ENCODE data around the gene LHX6. TPM values are rescaled to one million over a fixed set of nuclear protein-coding genes. Genes with fewer than 3 reads are reported as not detected.

LHX6 gene
- polyA plus RNA-seq, 6 donors from 2014 or later, result not detected

DNA sequence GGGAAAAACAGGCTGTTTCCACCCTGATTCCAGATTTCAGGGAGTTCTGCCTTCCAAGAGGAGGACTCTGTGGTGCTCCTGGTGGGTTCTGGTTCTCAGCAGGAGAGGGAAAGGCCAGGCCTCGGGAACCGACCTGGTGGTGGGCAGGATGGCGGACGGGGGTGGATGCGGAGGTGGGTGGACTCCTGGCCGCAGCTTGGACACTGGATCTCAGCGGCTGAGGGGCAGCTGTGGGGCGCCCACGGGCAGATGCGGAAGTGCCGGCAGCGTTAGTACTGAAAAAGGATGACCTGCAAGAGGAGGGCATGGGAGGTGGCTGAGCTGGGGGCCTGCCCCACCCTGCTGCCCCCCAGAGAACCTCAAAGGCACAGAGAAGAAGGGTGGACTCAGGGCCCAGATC lies 24.3 kb downstream of the LHX6 start:
- Mint-ChIP-seq H3K36me3 (no peaks in the 10 kb centered on the region), H3K4me1 (no peaks in the 10 kb centered on the region), H3K4me3 (no peak overlapping the region), H3K27me3 (peaks cover 15 to 32% (median 23%) of the 10 kb centered on the region in 3 donors), H3K27ac (peak overlapping the region in 1 of 6 donors; percentile 65), H3K9me3 (no peaks in the 10 kb centered on the region)
- ATAC-seq (ENCODE audit: low read depth in 2 of 2), result no peak
- no peak for DNase-seq

DNA sequence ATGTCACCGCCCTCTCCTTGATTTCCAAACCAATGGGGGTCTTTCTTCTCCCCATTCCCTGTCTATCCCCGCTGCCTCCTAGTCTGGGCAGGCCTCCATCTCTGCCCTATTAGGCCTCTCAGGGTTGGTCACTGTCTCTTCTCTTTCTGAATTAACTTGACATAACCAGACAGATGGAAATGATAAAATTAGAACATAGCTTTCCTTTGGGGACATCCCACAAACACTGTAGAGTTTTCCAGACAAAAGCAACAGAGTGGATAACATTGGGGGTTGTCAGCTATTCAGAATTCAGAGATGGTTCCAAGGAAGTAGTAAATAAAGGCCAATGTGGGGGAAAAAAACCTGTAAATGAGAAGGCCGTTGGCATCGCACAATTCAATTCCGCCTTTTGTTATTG lies 24.7 kb downstream of the LHX6 start:
- H3K4me3 Mint-ChIP-seq, result no peak overlapping the region
- H3K9me3 Mint-ChIP-seq, result no peaks in the 10 kb centered on the region
- no peaks in the 10 kb centered on the region for H3K36me3 Mint-ChIP-seq
- no peak overlapping the region for H3K27ac Mint-ChIP-seq
- DNase-seq (no peak), ATAC-seq (ENCODE audit: low read depth in 2 of 2) (no peak)
- H3K4me1 Mint-ChIP-seq, result no peaks in the 10 kb centered on the region
- H3K27me3 Mint-ChIP-seq, result peaks cover 15 to 33% (median 21%) of the 10 kb centered on the region in 3 donors

DNA sequence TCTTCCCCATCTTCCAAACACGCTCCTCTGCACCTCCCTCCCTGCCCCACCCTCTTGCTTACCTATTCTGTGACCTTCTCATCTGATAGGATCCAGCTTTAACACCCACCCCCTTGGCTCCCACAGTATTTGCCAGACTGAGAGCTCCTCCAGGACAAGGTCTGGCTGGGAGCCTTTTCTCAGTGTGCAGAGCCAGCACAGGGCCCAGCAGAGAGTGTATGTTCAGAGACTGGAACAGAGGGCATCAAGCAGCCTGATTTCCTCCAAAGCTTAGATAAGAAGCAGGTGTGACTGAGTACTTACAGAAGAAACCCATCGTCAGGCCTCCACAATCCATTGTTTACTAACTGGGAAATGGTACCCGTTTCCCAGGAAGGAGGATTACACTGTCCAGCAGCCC lies 26.6 kb downstream of the LHX6 start:
- no peaks in the 10 kb centered on the region for H3K9me3 Mint-ChIP-seq
- peaks cover 17 to 35% (median 18%) of the 10 kb centered on the region in 3 donors for H3K27me3 Mint-ChIP-seq
- no peaks in the 10 kb centered on the region for H3K36me3 Mint-ChIP-seq
- H3K4me3 Mint-ChIP-seq, result no peak overlapping the region
- H3K27ac Mint-ChIP-seq, result no peak overlapping the region
- H3K4me1 Mint-ChIP-seq, result no peaks in the 10 kb centered on the region
- ATAC-seq (ENCODE audit: low read depth in 2 of 2) (no peak), DNase-seq (no peak)

DNA sequence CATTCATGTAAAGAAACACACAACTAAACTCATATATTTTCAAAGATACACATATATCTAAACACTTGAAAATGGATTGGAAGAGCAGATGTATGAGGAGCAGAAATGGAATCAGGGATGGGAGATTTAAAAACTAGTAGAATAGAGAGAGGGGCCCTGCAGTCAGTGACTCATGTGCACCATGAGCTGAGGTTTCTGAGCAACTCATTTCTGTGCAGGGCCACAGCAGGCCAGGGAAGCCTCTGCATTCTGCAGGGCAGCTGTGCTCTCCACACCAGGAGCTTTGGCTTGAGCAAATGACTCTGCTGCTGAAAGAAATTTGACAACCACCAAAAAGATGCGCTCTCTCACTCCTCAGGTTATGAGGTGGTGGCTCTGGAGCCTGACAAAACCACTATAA lies 27.1 kb downstream of the LHX6 start:
- H3K27ac Mint-ChIP-seq, result peak overlapping the region in 1 of 6 donors; percentile 47

DNA sequence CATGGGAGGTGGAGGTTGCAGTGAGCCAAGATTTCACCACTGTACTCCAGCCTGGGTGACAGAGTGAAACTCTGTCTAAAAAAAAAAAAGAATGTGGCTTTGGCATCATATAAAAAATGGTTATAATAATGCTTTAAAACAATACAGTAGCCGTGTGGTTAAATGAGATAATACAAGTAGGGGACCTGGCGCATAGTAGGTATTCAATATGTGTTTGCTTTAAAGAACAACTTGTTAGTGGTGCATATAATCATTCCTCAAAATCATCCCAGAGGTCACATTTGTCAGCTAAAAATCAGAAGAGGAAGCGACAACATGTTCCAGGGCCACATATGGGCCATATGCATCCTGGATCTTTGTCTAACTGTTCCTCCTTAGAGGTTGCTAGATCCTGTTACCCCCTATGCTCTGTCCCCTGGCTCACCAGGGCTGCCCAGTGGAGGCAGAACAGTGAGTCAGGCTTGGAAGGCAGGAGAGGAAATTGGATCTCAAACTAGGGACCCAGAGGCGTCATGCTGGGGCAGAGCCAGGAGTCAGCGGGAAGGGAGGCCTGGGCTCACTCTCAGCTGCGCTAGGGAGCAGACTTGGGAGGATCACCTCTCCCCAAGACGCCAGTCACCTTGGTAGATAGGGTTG lies 27.7 kb downstream of the LHX6 start:
- Mint-ChIP-seq H3K27ac (no peak overlapping the region), H3K27me3 (peaks cover 11 to 29% (median 19%) of the 10 kb centered on the region in 3 donors), H3K4me3 (no peak overlapping the region), H3K9me3 (no peaks in the 10 kb centered on the region), H3K4me1 (no peaks in the 10 kb centered on the region), H3K36me3 (no peaks in the 10 kb centered on the region)
- no peak for DNase-seq
- ATAC-seq (ENCODE audit: low read depth in 2 of 2), result no peak

More for the DNA sequence above, 27.1 kb downstream of the LHX6 start:
- H3K27me3 Mint-ChIP-seq, result peaks cover 17 to 35% (median 19%) of the 10 kb centered on the region in 3 donors
- no peak for ATAC-seq (ENCODE audit: low read depth in 2 of 2)
- no peaks in the 10 kb centered on the region for H3K9me3 Mint-ChIP-seq
- no peak overlapping the region for H3K4me3 Mint-ChIP-seq
- no peak for DNase-seq
- H3K4me1 Mint-ChIP-seq, result no peaks in the 10 kb centered on the region
- no peaks in the 10 kb centered on the region for H3K36me3 Mint-ChIP-seq

DNA sequence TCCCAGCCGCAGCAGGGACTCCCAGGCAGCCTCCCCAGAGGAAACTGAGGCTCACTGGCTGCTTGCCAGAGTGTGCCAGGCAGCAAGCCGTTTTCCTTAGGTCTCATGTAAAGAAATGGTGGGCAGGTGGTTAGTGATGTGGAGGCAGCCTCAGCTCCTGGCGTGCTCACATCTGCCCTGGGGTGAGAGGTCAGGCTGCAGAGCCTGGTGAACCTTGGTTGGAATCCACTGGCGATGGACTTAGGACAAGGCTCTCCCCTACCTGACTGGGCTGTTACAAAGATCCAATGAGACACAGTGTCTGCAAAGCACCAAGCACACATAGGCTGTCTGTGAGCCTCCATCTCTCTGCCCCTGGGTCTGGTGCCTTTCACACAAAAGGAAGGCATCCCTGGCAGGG lies 30.9 kb downstream of the LHX6 start:
- no peaks in the 10 kb centered on the region for H3K9me3 Mint-ChIP-seq
- no peak overlapping the region for H3K4me3 Mint-ChIP-seq
- H3K4me1 Mint-ChIP-seq, result no peaks in the 10 kb centered on the region
- no peaks in the 10 kb centered on the region for H3K36me3 Mint-ChIP-seq
- peaks cover 10 to 29% (median 14%) of the 10 kb centered on the region in 3 donors for H3K27me3 Mint-ChIP-seq
- H3K27ac Mint-ChIP-seq, result no peak overlapping the region
- DNase-seq, result no peak
- ATAC-seq (ENCODE audit: low read depth in 2 of 2), result no peak

DNA sequence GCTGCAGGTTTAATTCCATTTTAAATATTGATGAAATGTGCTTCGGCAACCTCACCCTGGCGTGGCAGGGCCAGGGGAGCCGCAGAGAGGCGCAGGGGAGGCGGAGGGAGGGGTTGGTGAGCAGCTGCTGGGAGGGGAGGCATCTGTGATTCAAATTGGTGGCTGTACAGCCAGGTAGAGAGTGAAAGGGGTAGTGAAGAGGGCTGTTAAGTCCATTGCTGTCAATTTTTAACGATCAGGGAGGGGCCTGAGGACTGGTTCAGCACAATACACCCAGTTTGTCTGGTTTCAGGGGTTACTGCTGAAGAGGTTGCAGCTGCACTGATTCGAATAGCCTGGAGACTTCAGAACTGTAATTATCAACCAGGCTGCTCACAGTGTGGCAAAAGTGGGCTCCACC lies 31.3 kb downstream of the LHX6 start:
- ATAC-seq (ENCODE audit: low read depth in 2 of 2) (no peak), DNase-seq (no peak)
- no peaks in the 10 kb centered on the region for H3K9me3 Mint-ChIP-seq
- H3K4me1 Mint-ChIP-seq, result no peaks in the 10 kb centered on the region
- H3K27me3 Mint-ChIP-seq, result peaks cover 10 to 29% (median 14%) of the 10 kb centered on the region in 3 donors
- H3K27ac Mint-ChIP-seq, result no peak overlapping the region
- H3K36me3 Mint-ChIP-seq, result no peaks in the 10 kb centered on the region
- no peak overlapping the region for H3K4me3 Mint-ChIP-seq

DNA sequence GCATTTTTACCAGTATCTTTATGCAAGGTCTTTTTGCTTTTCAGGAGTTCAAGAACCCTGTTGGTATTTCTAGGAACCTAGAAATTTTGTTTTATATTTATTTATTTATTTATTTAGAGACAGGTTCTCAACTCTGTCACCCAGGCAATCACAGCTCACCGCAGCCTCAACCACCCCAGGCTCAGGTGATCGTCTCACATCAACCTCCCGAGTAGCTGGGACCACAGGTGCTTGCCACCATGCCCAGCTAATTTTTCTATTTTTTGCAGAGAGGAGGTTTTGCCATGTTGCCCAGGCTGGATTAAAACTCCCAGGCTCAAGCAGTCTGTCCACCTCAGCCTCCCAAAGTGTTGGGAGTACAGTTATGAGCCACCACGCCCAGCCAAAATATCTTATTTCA lies 32.9 kb downstream of the LHX6 start:
- Mint-ChIP-seq H3K36me3 (no peaks in the 10 kb centered on the region), H3K27me3 (peaks cover 10 to 29% (median 14%) of the 10 kb centered on the region in 3 donors), H3K27ac (no peak overlapping the region), H3K4me3 (no peak overlapping the region), H3K4me1 (no peaks in the 10 kb centered on the region), H3K9me3 (no peaks in the 10 kb centered on the region)
- DNase-seq (no peak), ATAC-seq (ENCODE audit: low read depth in 2 of 2) (no peak)

DNA sequence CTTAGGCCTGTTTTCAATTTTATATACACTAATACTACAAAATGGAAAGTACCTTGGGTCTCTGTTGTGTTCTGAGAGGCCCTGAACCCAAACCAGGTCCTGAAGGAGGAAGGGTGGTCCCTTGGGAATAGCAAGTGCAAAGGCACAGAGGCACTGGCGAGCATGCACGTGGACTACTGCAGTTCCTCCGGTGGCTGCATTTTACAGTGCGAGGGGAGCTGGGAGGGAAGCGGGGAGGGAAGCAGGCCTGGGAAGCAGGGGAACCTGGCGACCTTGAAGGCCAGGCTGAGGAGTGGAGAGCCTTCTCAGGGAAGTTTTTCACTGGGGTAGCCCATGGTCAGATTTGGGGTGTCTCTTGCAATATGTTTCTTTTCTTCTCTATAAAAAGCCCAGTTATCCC lies 35.1 kb downstream of the LHX6 start:
- no peaks in the 10 kb centered on the region for H3K9me3 Mint-ChIP-seq
- ATAC-seq (ENCODE audit: low read depth in 2 of 2) (no peak), DNase-seq (no peak)
- H3K4me3 Mint-ChIP-seq, result peak overlapping the region in 1 of 8 donors; percentile 9
- H3K36me3 Mint-ChIP-seq, result no peaks in the 10 kb centered on the region
- no peaks in the 10 kb centered on the region for H3K4me1 Mint-ChIP-seq
- no peak overlapping the region for H3K27ac Mint-ChIP-seq
- peaks cover 8 to 24% (median 14%) of the 10 kb centered on the region in 3 donors for H3K27me3 Mint-ChIP-seq

DNA sequence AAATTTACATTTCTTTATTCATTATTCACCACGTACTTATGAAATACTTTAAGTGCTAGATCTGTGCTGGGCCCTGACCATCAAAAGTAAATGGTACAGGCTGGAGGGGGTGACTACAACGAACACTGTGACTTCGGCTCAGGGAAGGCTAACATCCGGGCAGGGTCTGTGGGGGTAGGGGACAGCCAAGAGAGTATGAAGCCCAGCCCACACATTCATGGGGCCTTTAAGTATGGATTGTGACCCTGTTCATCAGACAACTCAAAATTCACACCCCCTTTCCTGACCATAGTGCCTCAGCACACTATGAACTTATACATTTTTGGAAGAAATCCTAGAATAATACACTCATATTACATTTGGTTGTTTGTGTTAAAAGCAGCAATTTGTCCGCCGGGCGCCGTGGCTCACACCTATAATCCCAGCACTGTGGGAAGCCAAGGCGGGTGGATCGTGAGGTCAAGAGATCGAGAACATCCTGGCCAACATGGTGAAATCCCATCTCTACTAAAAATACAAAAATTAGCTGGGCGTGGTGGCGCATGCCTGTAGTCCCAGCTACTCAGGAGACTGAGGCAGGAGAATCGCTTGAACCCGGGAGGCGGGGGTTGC lies 35.7 kb downstream of the LHX6 start:
- DNase-seq (no peak), ATAC-seq (ENCODE audit: low read depth in 2 of 2) (no peak)
- Mint-ChIP-seq H3K36me3 (no peaks in the 10 kb centered on the region), H3K27me3 (peaks cover 5 to 18% (median 11%) of the 10 kb centered on the region in 3 donors), H3K4me3 (no peak overlapping the region), H3K4me1 (no peaks in the 10 kb centered on the region), H3K27ac (peak overlapping the region in 1 of 6 donors; percentile 25), H3K9me3 (no peaks in the 10 kb centered on the region)

DNA sequence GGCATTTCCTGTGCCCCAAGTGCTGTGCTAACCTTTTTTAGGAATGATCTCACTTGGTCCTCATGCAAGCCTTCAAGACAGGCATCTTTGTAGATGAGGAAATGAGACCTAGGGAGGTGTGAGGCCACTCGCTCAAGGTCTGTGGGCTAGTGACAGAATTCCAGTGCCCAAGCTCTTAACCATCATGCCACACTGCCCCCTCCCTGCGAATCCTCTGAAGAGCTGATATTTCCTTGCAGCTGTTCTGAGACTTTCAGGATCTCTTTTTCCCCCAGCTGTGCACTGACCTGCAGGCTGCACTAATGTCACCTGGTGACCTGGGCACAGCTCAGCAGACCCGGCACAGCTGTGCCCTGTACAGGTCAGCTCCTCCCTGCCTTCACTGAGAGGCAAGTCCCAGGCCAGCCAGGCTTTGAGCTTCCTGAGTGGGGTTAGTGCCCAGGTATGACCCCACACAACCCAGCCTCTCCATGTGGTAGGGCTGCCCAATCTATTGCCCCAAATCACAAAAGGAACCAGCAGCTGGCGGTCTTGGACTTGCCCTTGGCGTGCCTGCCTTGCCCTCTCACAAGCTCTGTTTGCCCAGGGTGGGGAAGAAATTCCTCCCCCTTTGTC lies 36.4 kb downstream of the LHX6 start:
- no peak for DNase-seq
- Mint-ChIP-seq H3K27ac (no peak overlapping the region), H3K27me3 (peaks cover 5 to 16% (median 9%) of the 10 kb centered on the region in 3 donors), H3K4me3 (no peak overlapping the region), H3K36me3 (no peaks in the 10 kb centered on the region), H3K9me3 (no peaks in the 10 kb centered on the region), H3K4me1 (no peaks in the 10 kb centered on the region)
- ATAC-seq (ENCODE audit: low read depth in 2 of 2), result no peak

DNA sequence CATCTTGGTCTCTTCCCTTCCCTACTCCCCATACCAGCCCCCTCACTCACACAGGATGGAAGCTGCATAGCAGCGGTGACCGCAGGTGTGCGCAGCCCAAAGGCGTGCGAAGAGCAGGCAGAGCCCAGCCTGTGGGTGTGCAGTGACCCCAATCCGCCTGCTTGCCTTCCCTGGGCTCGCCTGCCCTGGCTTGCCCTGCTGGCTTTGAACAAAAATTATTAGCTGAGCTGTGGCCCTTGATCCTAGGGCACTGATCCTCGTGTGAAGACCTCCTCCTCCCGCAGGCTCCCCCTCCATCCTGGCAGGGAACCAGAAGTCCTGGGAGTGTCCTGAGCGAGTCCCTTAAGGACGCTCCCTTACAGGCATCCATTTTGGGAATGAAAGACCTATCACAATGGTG lies 37.2 kb downstream of the LHX6 start:
- Mint-ChIP-seq H3K9me3 (no peaks in the 10 kb centered on the region), H3K4me3 (no peak overlapping the region), H3K36me3 (no peaks in the 10 kb centered on the region), H3K4me1 (no peaks in the 10 kb centered on the region), H3K27me3 (peaks cover 0 to 8% (median 5%) of the 10 kb centered on the region in 3 donors), H3K27ac (no peak overlapping the region)
- DNase-seq, result no peak
- no peak for ATAC-seq (ENCODE audit: low read depth in 2 of 2)

DNA sequence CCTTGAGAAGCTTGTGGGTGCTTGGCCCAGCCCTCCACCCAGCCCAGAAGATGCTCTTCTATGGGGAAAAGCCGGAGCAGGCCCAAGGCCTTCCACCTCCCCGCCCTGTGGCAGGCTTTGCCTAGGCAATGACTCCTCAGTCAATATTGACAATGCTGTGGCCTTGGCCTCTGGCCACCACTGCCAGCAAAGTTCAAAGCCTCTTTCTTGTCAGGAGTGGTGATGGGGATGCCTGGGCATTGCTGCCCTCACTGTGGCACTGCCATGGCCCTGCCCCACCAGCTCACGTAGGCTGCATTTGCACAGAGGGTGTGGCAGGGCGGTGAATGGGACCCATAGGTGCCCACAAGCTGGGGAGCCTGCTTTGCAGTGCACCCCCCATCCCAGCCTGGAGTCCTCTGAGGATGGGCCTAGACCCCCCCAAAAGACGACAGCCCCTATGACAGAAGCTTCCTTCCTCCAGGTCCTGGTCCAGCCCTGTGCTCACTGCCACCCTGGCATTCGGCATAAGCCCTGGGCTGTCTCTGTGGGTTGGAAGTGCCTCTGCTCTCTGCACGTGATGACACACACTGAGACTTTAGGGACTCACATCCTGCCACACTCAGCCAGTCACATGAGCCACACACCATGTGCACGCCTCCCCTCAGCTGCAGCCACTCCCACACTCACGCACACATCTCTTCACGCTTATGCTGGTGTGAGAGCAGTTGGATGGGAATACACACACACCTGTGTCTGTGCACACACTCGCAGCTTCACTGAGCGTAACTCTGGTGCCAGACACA lies 38.0 kb downstream of the LHX6 start:
- no peaks in the 10 kb centered on the region for H3K4me1 Mint-ChIP-seq
- peaks cover 0 to 8% (median 5%) of the 10 kb centered on the region in 3 donors for H3K27me3 Mint-ChIP-seq
- no peak overlapping the region for H3K4me3 Mint-ChIP-seq
- ATAC-seq (ENCODE audit: low read depth in 2 of 2) (no peak), DNase-seq (no peak)
- no peaks in the 10 kb centered on the region for H3K36me3 Mint-ChIP-seq
- H3K27ac Mint-ChIP-seq, result no peak overlapping the region
- H3K9me3 Mint-ChIP-seq, result no peaks in the 10 kb centered on the region

All from naive B cell (primary cell).